Activated CD4-positive, alpha-beta T cell treated with anti-CD3 and anti-CD28 coated beads, Interleukin-2, amount 50 U/mL, for 4 hours (primary cell): ENCODE data around the gene E2F6.
"Not testable (repeated sequence)": the region's sequence is repeated elsewhere in the genome, so short reads cannot be mapped to it uniquely, and the experiment has no call there.

Experiments
- DNase-seq, 2 experiments: peaks; one replicate each; pipeline ENCODE4 v3.0.0-alpha.2; 2020

E2F6 gene

GRCh38 chr2:11411768-11412448 lies 54.1 kb downstream of the E2F6 start:
- DNase-seq: no peak

GRCh38 chr2:11411244-11411643 lies 54.7 kb downstream of the E2F6 start:
- no peak for DNase-seq

GRCh38 chr2:11410101-11410500 lies 55.9 kb downstream of the E2F6 start:
- DNase-seq: no peak

GRCh38 chr2:11409572-11409959 lies 56.4 kb downstream of the E2F6 start:
- no peak for DNase-seq

GRCh38 chr2:11408959-11409571 lies 56.9 kb downstream of the E2F6 start:
- no peak for DNase-seq

GRCh38 chr2:11407413-11407812 lies 58.5 kb downstream of the E2F6 start:
- DNase-seq: no peak

- DNase-seq: no peak
Observed at GRCh38 chr2:11406958-11407381, 59.0 kb downstream of the E2F6 start.

- no peak for DNase-seq
Observed at GRCh38 chr2:11406267-11406957, 59.5 kb downstream of the E2F6 start.

- no peak for DNase-seq
Observed at GRCh38 chr2:11405599-11406266, 60.2 kb downstream of the E2F6 start.

GRCh38 chr2:11405074-11405406 lies 60.9 kb downstream of the E2F6 start:
- DNase-seq: not testable (repeated sequence)

- no peak for DNase-seq
Observed at GRCh38 chr2:11404376-11405073, 61.4 kb downstream of the E2F6 start.

GRCh38 chr2:11402436-11402835 lies 63.5 kb downstream of the E2F6 start:
- DNase-seq: no peak

GRCh38 chr2:11399438-11399762 lies 66.6 kb downstream of the E2F6 start:
- DNase-seq: no peak

GRCh38 chr2:11398750-11399437 lies 67.1 kb downstream of the E2F6 start:
- no peak for DNase-seq

GRCh38 chr2:11397513-11397912 lies 68.4 kb downstream of the E2F6 start:
- DNase-seq: no peak

GRCh38 chr2:11396467-11397445 lies 69.2 kb downstream of the E2F6 start:
- DNase-seq: no peak

- DNase-seq: no peak
Observed at GRCh38 chr2:11396021-11396420, 69.9 kb downstream of the E2F6 start.

- no peak for DNase-seq
Observed at GRCh38 chr2:11395389-11395788, 70.6 kb downstream of the E2F6 start.
